GM19328 (cell line): Measurements from ENCODE around the gene ANTKMT.
A peak's percentile ranks its signal among the peaks of the same experiment; 100 is the strongest.
"Not testable (repeated sequence)": the region's sequence is repeated elsewhere in the genome, so short reads cannot be mapped to it uniquely, and the experiment has no call there.

ENCODE experiments used
- ATAC-seq: cut with Tn5 transposase; IDR thresholded peaks from one replicate; pipeline ENCODE4 v1.9.1; 2021; ENCODE audit warnings: mild to moderate bottlenecking, moderate library complexity; ENCODE audit not compliant: unreplicated experiment

Gene ANTKMT

DNA sequence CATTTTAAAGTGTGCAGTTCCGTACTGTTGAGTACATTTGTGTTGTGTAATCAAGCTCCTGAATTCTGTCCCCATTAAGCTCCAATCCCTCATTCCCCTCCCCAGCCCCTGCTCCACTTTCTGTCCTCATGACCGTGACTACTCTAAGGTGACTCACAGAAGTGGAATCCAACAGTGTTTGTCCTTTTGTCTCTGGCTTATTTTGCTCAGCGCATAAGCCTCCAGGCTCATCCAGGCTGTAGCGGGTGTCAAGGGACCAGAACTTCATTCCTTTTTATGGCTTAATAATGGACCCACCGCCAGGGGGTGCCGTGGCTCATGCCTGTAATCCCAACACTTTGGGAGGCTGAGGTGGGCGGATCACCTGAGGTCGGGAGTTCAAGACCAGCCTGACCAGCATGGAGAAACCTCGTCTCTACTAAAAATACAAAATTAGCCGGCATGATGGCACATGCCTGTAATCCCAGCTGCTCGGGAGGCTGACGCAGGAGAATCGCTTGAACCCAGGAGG lies 8.2 kb upstream of the ANTKMT start:
- not testable (repeated sequence) for ATAC-seq

GRCh38 chr16:714079-714478 lies 6.9 kb upstream of the ANTKMT start:
- ATAC-seq = no peak

DNA sequence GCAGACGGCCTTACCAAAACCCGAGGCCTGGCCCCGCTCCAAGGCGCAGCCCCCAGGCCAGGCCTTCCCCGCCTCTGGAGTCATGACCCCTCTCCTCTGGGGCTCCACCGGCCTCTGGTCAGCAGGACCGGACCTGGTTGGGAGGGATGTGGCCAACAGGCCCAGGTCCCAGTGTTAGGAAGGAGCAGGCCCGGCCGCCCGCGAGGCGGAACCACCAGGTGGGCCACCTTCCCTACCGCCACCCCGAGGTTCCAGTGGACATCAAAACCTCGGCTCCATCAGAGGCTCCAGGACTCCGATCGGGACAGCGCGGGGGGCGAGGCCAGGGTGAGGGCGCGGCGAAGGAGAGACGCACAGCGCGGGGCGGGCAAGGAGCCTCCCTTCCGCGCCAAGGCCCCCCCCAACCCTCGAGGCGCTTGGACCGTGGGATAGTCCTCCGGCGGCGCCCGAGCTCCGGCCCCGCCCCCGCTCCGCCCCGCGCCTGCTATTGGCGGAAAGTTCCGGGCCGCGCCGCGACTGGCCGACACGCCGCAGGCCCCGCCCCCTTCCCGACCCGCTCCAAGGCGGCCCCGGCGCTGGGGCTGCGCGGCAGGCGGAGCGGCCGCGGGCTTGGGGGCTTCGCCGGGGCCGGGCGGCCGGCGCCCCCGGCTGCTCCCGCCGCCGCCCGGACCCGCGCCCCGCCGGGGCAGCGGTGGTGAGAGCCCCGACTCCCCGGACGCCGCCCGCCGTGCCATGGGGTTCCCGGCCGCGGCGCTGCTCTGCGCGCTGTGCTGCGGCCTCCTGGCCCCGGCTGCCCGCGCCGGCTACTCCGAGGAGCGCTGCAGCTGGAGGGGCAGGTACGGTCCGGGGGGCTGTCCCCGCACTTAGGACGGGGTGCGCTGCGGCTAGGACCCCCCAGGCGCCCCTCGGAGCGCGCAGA lies 6.1 kb upstream of the ANTKMT start, which contains the start of gene METRN:
Gene METRN, plus strand, starts transcription at position 561 of the 919 bp plus-strand sequence. Its CDS starts 172 bp downstream, at position 733.
- ATAC-seq = no peak

- no peak for ATAC-seq
Observed at GRCh38 chr16:715477-716199, 5.3 kb upstream of the ANTKMT start.

DNA sequence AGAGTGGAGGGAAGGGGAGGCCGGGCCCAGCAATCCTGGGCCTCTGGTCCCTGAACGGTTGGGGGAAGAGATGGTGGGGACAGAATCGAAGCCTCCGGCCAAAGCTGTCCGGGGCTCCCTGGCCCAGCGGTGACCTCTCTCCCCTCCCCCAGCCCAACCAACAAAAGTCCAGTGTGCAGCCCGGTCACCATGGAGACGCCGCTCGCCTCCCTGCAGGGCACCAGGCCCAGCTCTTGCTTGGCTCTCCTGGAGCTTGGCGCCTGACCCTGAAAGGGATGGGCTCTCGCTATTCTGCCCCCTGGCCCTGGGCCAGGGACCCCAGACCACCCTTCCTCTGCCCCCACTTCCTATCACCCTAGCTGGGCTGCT lies 4.8 kb upstream of the ANTKMT start:
- ATAC-seq = no peak

DNA sequence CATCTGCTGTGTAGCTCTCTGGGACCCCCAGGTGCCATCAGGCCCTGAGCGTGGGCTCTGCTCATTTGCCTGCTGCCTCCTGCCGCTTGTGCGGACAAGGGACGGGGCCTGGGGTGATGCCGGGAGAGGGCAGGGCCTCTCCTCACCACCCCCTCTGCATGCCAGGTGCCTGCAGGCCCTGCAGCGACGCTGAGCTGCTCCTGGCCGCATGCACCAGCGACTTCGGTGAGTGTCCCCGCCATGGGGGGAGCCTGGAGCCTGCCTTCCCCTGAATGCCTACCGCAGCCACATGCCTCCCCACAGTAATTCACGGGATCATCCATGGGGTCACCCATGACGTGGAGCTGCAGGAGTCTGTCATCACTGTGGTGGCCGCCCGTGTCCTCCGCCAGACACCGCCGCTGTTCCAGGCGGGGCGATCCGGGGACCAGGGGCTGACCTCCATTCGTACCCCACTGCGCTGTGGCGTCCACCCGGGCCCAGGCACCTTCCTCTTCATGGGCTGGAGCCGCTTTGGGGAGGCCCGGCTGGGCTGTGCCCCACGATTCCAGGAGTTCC lies 4.1 kb upstream of the ANTKMT start:
- ATAC-seq = no peak

GRCh38 chr16:717450-718245 lies 3.3 kb upstream of the ANTKMT start:
- ATAC-seq = no peak

- ATAC-seq = no peak
Observed at GRCh38 chr16:718389-718788, 2.6 kb upstream of the ANTKMT start.

- no peak for ATAC-seq
Observed at GRCh38 chr16:718922-719321, 2.0 kb upstream of the ANTKMT start.

- ATAC-seq = no peak
Observed at GRCh38 chr16:719815-720446, 1.0 kb upstream of the ANTKMT start.

DNA sequence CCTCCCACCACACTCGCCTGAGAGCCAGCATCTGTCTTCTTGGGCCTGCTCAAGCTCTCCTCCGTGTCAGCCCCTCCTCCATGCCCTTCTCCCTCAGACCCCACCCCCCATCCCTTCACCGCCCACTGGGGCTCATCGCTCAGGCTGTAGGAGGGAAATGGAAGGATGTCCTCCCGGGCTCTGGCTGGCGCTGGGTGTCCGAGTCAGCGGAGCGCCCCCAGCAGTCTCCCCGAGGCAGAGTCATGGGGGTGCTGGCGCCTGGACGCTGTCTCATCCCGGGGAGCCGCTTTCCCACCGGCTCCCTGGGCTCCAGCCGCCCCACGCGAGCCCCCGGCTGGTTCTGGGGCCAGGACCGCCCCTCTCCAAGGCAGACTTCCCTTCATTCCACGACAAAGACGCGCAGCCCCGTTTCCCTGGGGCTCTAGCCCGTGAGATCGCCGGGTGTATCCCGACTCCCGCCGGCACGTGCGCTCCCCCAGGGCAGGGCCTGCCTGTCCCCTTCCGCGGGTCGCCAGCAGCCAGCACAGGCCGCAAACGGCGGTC lies 428 bp upstream of the ANTKMT start:
- peak; percentile 13 for ATAC-seq

DNA sequence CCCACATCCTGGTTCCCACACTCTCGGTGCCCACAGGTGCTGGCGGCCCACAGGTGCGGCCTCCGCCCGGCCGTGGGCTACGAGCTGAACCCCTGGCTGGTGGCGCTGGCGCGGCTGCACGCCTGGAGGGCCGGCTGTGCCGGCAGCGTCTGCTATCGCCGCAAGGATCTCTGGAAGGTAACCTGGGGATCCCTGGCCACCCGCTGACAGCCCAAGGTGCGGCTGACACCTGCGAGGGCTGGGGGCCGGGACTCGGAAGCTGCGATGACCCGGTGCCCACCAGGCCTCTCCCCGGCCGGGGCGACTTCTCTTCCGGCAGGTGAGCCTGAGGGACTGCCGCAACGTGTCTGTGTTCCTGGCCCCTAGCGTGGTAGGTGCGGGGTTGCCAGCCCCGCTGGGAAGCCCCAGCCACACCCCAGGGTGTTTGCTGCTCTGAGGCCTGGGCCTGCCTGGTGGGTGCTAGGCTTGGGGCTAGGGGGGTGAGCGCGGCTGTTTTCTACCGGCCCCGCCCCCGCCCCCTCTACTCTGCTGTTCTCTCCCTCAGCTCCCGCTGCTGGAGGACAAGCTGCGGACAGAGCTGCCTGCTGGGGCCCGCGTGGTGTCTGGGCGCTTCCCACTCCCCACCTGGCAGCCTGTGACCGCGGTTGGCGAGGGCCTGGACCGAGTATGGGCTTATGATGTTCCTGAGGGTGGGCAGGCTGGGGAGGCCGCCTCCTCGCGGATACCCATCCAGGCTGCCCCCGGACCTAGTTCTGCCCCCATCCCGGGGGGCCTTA lies 1.0 kb downstream of the ANTKMT start:
- no peak for ATAC-seq

GRCh38 chr16:722835-723633 lies 2.1 kb downstream of the ANTKMT start:
- ATAC-seq = no peak

- no peak for ATAC-seq
Observed at GRCh38 chr16:723695-724094, 2.7 kb downstream of the ANTKMT start.

DNA sequence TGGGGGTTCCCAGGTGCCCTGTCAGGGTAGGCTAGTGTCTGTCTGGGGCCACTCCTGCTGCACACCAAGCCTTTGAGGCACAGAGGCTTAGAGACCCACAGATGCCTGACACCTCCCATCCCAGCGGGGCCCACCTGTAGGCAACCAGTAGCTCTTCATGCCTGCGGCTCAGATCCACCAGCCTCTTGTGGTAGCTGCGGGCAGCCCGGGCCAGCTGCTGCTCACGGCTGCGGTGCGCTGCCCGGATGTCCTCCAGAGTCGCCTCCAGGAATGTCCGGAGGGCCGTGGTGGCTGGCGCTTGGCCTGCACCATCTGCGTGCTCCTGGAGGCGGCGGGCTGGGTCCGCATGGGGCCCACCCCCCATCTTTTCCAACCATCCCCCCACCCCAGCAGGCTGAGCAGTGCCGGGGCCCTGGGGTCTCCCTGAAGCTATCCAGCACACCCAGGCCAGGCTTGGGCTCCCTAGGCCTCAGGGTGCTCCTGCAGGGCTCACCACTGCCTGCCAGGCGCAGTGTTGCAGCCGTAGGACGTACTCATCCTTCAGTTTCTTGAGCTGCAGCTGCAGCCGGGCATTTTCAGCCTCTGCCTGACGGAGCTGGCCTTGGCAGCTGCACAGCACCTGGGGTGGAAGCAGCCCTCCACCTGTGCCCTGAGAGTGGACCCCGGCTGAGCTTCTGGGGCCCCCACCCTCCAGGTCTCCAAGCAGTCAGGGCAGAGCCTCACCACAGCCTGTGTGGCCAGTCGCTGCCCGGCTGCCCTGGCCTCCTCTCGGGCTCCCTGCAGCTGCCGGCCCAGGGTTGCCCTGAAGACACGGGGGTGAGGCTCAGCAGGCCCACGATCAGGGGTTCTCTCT lies 3.5 kb downstream of the ANTKMT start:
- ATAC-seq = no peak

DNA sequence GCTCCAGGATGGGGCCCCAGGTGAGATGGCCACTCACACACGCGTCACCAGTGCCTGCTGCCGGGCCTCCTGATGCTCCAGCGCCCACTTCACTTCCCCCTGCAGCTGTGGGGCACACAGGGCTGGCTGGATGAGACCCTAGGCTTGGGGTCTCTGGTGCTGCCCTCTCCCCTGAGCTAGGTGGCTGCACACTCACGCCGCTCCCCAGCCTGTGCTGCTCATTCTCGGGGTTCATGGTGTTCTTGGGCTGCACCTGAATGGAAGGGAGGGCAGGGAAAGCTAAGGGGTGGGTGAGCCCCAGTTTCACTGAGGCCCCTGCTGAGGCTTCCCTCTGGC lies 4.1 kb downstream of the ANTKMT start:
- ATAC-seq = no peak

DNA sequence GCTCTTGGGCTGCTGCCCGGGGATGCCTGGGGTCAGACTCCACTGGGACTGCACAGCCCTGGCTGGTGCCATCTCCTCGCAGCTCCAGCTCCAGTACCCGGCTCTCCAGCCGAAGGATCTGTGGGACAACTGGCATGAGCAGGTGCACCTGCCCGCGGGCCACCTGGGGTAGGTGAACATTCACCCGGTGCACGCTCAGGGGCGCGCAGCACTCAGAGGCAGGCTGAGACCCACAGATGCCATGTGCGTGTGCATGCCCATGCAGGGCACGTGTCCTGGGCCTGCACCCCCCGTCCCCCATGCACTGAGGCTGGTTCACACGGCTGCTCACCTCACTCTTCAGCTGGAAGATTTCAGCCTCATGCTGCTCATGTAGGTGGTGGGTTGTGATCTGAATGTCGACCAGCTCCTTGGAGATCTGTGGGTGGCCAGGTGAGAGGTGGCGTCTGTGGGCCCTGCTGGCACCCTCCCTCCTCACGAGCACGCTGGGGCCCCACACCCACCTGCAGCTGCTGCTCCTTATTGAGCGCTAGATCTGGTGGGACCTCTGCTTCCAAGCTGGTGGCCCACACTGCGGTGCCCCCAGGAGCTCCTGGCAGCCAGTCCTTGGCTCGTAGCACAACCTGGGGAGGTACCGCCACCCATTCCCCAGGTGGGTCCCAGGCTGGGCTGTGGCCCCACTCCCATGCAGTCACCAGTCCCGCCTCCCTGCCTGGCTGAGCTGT lies 4.7 kb downstream of the ANTKMT start:
- ATAC-seq = no peak
